Activated CD8-positive, alpha-beta T cell treated with anti-CD3 and anti-CD28 coated beads, Interleukin-2, amount 10 ng/mL, durations not matched to agents 7 days and 5 days (primary cell): ENCODE measurements around the gene BDH1. TPM values are rescaled to one million over a fixed set of nuclear protein-coding genes. Genes with fewer than 3 reads are reported as not detected.
"Not testable (repeated sequence)": the region's sequence is repeated elsewhere in the genome, so short reads cannot be mapped to it uniquely, and the experiment has no call there.

Experiments used
- ATAC-seq: fragments of 150-1000 bp; cut with Tn5 transposase; one replicate; pipeline ENCODE4 v1.10.0; 2021; ENCODE audit warnings: moderate library complexity
- CTCF ChIA-PET: fragments of 350-600 bp; sonication (Branson Sonifier 250); formaldehyde crosslinking; loops from one replicate; lab custom pipeline; 2021; ENCODE audit warnings: antibody characterized with exemption; lab: Charles Lee
- POLR2A ChIA-PET: fragments of 350-600 bp; sonication (Branson Sonifier 250); formaldehyde crosslinking; loops from one replicate; lab custom pipeline; 2021; ENCODE audit warnings: antibody characterized with exemption; lab: Charles Lee
- DNase-seq: peaks from one replicate; pipeline ENCODE4 v3.0.0-alpha.2; 2020
- H3K27ac Mint-ChIP-seq: one replicate; pipeline ENCODE4 v1.8.0; 2021; ENCODE audit warnings: mild to moderate bottlenecking, mixed read lengths
- H3K27me3 Mint-ChIP-seq: one replicate; pipeline ENCODE4 v1.8.0; 2021; ENCODE audit warnings: low read depth, mixed read lengths
- H3K36me3 Mint-ChIP-seq: one replicate; pipeline ENCODE4 v1.8.0; 2021; ENCODE audit warnings: low read depth, mixed read lengths
- H3K4me1 Mint-ChIP-seq: one replicate; pipeline ENCODE4 v1.8.0; 2021; ENCODE audit warnings: low read depth, mixed read lengths
- H3K4me3 Mint-ChIP-seq: one replicate; pipeline ENCODE4 v1.8.0; 2021; ENCODE audit warnings: mild to moderate bottlenecking, mixed read lengths
- H3K9me3 Mint-ChIP-seq: one replicate; pipeline ENCODE4 v1.8.0; 2022; ENCODE audit warnings: mixed read lengths; ENCODE audit not compliant: insufficient read depth
- total RNA-seq, 2 experiments: library from RNA; stranded (reverse); gene quantifications; one replicate each; pipeline ENCODE4 v1.2.3, GENCODE V29; 2021

The BDH1 gene
- total RNA-seq, 2 experiments from 2014 or later: 166 to 171 TPM

GRCh38 chr3:197593046-197593380, 37.2 kb upstream of the BDH1 start:
- ChIA-PET CTCF (no interaction called here), POLR2A (interaction anchor here (0.6 to 1.4 kb wide), 3 partner anchors 17 to 48 kb away, joined by 3 to 7 read pairs (median 3); partner anchors contain the start of gene BDH1)
- ATAC-seq (peak; percentile 3), DNase-seq (no peak)
- no peaks in the 10 kb centered on the region for H3K27me3 Mint-ChIP-seq
- peaks cover 6% of the 10 kb centered on the region for H3K9me3 Mint-ChIP-seq
- peak overlapping the region; percentile 93 for H3K27ac Mint-ChIP-seq
- H3K36me3 Mint-ChIP-seq: peaks cover 39% of the 10 kb centered on the region
- H3K4me1 Mint-ChIP-seq: peaks cover 76% of the 10 kb centered on the region
- peak overlapping the region; percentile 63 for H3K4me3 Mint-ChIP-seq

- POLR2A ChIA-PET: interaction anchor here (0.6 to 1.4 kb wide), 3 partner anchors 18 to 48 kb away, joined by 3 to 7 read pairs (median 3); partner anchors contain the start of gene BDH1
- peaks cover 6% of the 10 kb centered on the region for H3K9me3 Mint-ChIP-seq
- peaks cover 42% of the 10 kb centered on the region for H3K36me3 Mint-ChIP-seq
- H3K27me3 Mint-ChIP-seq: no peaks in the 10 kb centered on the region
- peak; percentile 75 for DNase-seq
- CTCF ChIA-PET: no interaction called here
- peak; percentile 75 for ATAC-seq
- H3K4me1 Mint-ChIP-seq: peaks cover 76% of the 10 kb centered on the region
- H3K27ac Mint-ChIP-seq: peak overlapping the region; percentile 93
- peak overlapping the region; percentile 63 for H3K4me3 Mint-ChIP-seq
Measured at GRCh38 chr3:197592361-197593045, 36.7 kb upstream of the BDH1 start.

- Mint-ChIP-seq H3K4me1 (peaks cover 77% of the 10 kb centered on the region), H3K36me3 (peaks cover 45% of the 10 kb centered on the region), H3K27me3 (no peaks in the 10 kb centered on the region), H3K9me3 (peaks cover 6% of the 10 kb centered on the region), H3K4me3 (peak overlapping the region; percentile 63), H3K27ac (peak overlapping the region; percentile 93)
- peak; percentile 7 for ATAC-seq
- POLR2A ChIA-PET: no interaction called here
- no peak for DNase-seq
- CTCF ChIA-PET: no interaction called here
Measured at GRCh38 chr3:197591816-197592215, 36.0 kb upstream of the BDH1 start.

- ATAC-seq: no peak
Measured at GRCh38 chr3:197590313-197590962, 34.7 kb upstream of the BDH1 start.

GRCh38 chr3:197589545-197589944, 33.8 kb upstream of the BDH1 start:
- CTCF ChIA-PET: interaction anchor here (2.5 kb wide), 1 partner anchor 10 kb away, joined by 19 read pairs; no protein-coding TSS in a partner anchor
- Mint-ChIP-seq H3K36me3 (peaks cover 38% of the 10 kb centered on the region), H3K27ac (no peak overlapping the region), H3K9me3 (peaks cover 6% of the 10 kb centered on the region), H3K4me3 (no peak overlapping the region), H3K27me3 (no peaks in the 10 kb centered on the region), H3K4me1 (peaks cover 60% of the 10 kb centered on the region)
- POLR2A ChIA-PET: no interaction called here
- DNase-seq (no peak), ATAC-seq (no peak)

More at GRCh38 chr3:197590313-197590962, 34.7 kb upstream of the BDH1 start:
- H3K27me3 Mint-ChIP-seq: no peaks in the 10 kb centered on the region
- ChIA-PET CTCF (interaction anchor here (2.5 kb wide), 1 partner anchor 9 kb away, joined by 19 read pairs; no protein-coding TSS in a partner anchor), POLR2A (no interaction called here)
- DNase-seq: no peak
- no peak overlapping the region for H3K4me3 Mint-ChIP-seq
- peaks cover 42% of the 10 kb centered on the region for H3K36me3 Mint-ChIP-seq
- peaks cover 66% of the 10 kb centered on the region for H3K4me1 Mint-ChIP-seq
- H3K27ac Mint-ChIP-seq: peak overlapping the region; percentile 93
- peaks cover 6% of the 10 kb centered on the region for H3K9me3 Mint-ChIP-seq

- POLR2A ChIA-PET, H3K4me3 Mint-ChIP-seq, DNase-seq, ATAC-seq, H3K27ac Mint-ChIP-seq, H3K9me3 Mint-ChIP-seq, H3K27me3 Mint-ChIP-seq: not testable (repeated sequence)
- CTCF ChIA-PET: interaction anchor here (3.4 kb wide), 1 partner anchor 12 kb away, joined by 19 read pairs; no protein-coding TSS in a partner anchor
- H3K4me1 Mint-ChIP-seq: peaks cover 33% of the 10 kb centered on the region
- H3K36me3 Mint-ChIP-seq: peaks cover 20% of the 10 kb centered on the region
Measured at GRCh38 chr3:197586768-197587167, 31.0 kb upstream of the BDH1 start.

- H3K4me1 Mint-ChIP-seq: peaks cover 27% of the 10 kb centered on the region
- ChIA-PET CTCF (interaction anchor here (3.4 kb wide), 1 partner anchor 13 kb away, joined by 19 read pairs; no protein-coding TSS in a partner anchor), POLR2A (interaction anchor here (0.6 kb wide), 1 partner anchor 100 kb away, joined by 3 read pairs; no protein-coding TSS in a partner anchor)
- H3K27ac Mint-ChIP-seq: peak overlapping the region; percentile 26
- H3K27me3 Mint-ChIP-seq: no peaks in the 10 kb centered on the region
- H3K36me3 Mint-ChIP-seq: peaks cover 15% of the 10 kb centered on the region
- ATAC-seq (no peak), DNase-seq (no peak)
- no peak overlapping the region for H3K4me3 Mint-ChIP-seq
- no peaks in the 10 kb centered on the region for H3K9me3 Mint-ChIP-seq
Measured at GRCh38 chr3:197586181-197586580, 30.4 kb upstream of the BDH1 start.

- ChIA-PET CTCF (interaction anchor here (2.5 kb wide), 1 partner anchor 14 kb away, joined by 13 read pairs; no protein-coding TSS in a partner anchor), POLR2A (no interaction called here)
- Mint-ChIP-seq H3K27ac (no peak overlapping the region), H3K4me3 (no peak overlapping the region), H3K36me3 (peaks cover 6% of the 10 kb centered on the region), H3K27me3 (no peaks in the 10 kb centered on the region), H3K4me1 (peaks cover 14% of the 10 kb centered on the region), H3K9me3 (no peaks in the 10 kb centered on the region)
- ATAC-seq: no peak
- no peak for DNase-seq
Measured at GRCh38 chr3:197584733-197585132, 29.0 kb upstream of the BDH1 start.

GRCh38 chr3:197583371-197583770, 27.6 kb upstream of the BDH1 start:
- Mint-ChIP-seq H3K27me3 (no peaks in the 10 kb centered on the region), H3K9me3 (no peaks in the 10 kb centered on the region), H3K4me3 (no peak overlapping the region), H3K36me3 (peaks cover 10% of the 10 kb centered on the region), H3K4me1 (peaks cover 15% of the 10 kb centered on the region), H3K27ac (no peak overlapping the region)
- ATAC-seq (no peak), DNase-seq (no peak)
- POLR2A ChIA-PET: no interaction called here
- CTCF ChIA-PET: interaction anchor here (1.6 to 2.5 kb wide), 3 partner anchors 11 to 82 kb away, joined by 3 to 13 read pairs (median 4); no protein-coding TSS in a partner anchor

- no peak overlapping the region for H3K4me3 Mint-ChIP-seq
- peaks cover 8% of the 10 kb centered on the region for H3K4me1 Mint-ChIP-seq
- POLR2A ChIA-PET: no interaction called here
- H3K27ac Mint-ChIP-seq: no peak overlapping the region
- no peaks in the 10 kb centered on the region for H3K27me3 Mint-ChIP-seq
- H3K36me3 Mint-ChIP-seq: peaks cover 16% of the 10 kb centered on the region
- CTCF ChIA-PET: no interaction called here
- ATAC-seq (no peak), DNase-seq (no peak)
- peaks cover 2% of the 10 kb centered on the region for H3K9me3 Mint-ChIP-seq
Measured at GRCh38 chr3:197580253-197580691, 24.5 kb upstream of the BDH1 start.

GRCh38 chr3:197578376-197578775, 22.6 kb upstream of the BDH1 start:
- Mint-ChIP-seq H3K27me3 (no peaks in the 10 kb centered on the region), H3K27ac (no peak overlapping the region), H3K36me3 (peaks cover 23% of the 10 kb centered on the region), H3K4me3 (no peak overlapping the region), H3K9me3 (peaks cover 4% of the 10 kb centered on the region), H3K4me1 (peaks cover 14% of the 10 kb centered on the region)
- ChIA-PET POLR2A (no interaction called here), CTCF (interaction anchor here (0.9 kb wide), 1 partner anchor 21 kb away, joined by 3 read pairs; no protein-coding TSS in a partner anchor)
- DNase-seq (no peak), ATAC-seq (no peak)
